Smooth muscle cell of the brain vasculature (primary cell): ENCODE results near the gene IGFLR1.

Experiments
- DNase-seq: peaks from one replicate; pipeline ENCODE4 v3.0.0-alpha.2; 2012; ENCODE audit warnings: low read depth, low spot score

Gene IGFLR1

GRCh38 chr19:35740423-35741202 is 1.6 kb downstream of the IGFLR1 start:
- peak; percentile 86 for DNase-seq

DNA sequence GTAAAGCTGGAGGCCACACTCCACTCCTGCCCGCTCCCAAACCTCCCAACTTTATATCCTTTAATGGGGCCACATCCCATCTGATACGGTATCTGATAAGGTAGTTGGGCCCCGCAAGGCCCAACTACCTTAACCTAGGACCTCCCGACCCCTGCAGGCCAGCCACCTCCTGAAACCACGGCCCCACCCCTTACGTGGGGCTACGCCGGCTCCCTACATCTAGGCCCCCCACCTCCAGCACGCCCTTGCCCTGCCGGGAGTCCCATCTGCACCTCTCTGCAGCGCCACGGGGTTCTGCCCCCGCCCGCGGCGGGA is 2.2 kb downstream of the IGFLR1 start:
- DNase-seq: no peak

DNA sequence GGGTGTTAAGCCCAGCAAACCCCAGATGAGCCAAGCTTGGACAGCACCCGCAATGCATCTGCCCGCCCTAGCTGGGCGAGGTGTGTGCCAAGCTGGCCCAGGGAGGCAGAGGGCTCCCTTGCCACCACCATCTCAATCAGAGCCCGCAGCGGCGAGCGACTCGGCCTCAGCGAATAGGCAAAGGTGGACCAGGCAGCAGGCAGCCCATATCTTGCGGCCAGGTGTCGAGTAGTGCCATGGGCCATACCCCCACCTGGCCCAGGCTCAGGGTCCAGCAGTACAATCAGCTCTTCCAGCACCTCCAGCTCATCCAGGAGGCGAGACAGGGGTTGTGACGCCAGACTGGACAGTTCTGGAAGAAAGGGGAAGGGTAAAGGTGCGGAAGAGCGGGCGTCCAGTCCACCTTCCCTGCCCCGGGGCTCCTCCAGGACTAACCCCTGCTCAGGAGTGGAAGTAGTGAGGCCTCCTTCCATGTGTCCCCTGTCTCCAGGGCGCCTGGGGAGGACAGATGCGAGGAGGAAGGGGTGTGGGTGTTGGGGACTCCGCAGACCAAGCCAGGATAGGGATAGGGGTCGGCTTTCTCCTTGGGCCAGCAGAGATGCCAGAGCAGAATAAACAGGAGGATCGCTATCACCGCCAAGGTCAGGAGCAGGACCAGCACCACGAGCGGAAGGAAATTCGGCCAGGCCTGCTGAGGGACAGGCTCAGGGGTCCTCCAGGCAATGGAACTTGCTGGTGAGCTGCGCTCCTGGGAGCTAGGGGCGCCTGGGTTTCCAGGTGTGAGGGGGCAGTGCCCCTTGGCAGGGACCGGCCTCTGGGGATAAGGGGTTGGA is 2.8 kb downstream of the IGFLR1 start:
- DNase-seq: no peak

DNA sequence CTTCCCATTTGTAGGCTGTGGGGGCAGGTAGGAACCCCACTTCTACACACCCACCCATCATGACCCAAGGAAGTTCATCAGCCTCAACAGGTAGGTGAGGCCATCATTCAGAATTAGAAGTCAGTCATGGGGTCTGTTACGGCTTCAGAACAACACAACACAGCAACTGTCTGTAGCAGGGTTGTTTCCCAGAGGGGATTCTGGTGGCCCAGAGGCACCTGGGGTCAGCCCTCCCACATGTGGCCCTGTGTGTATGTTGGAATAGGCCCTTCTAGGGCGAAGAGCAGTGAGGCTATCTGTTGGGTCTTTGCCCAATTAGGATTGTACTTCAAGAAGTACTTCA is 3.4 kb downstream of the IGFLR1 start:
- DNase-seq: no peak

- no peak for DNase-seq
Measured at GRCh38 chr19:35738021-35738886, 4.0 kb downstream of the IGFLR1 start.

- DNase-seq: no peak
Measured at GRCh38 chr19:35736913-35737886, 5.1 kb downstream of the IGFLR1 start.

GRCh38 chr19:35734889-35735288 is 7.4 kb downstream of the IGFLR1 start:
- no peak for DNase-seq

DNA sequence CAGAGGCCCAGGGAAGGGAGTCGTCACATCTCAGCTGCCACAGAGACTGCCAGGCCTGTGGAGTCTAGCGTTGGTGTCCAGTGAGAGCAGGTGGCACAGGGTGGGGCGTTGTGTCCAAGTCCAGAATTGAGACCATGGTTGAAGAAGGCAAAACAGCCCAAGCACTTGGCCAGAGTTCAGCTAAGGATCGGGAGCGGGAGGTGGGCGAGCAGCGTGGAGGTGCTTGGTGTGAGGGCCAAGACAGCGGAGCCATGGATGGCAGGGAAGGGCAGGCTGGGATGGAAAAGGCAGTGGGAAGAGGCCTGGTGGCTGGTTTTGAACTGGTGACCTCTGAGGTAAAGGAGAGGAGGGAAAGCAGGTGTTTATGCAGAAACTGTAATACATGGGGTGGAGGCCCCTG is 8.0 kb downstream of the IGFLR1 start:
- DNase-seq: no peak

- DNase-seq: no peak
Measured at GRCh38 chr19:35733180-35734125, 8.8 kb downstream of the IGFLR1 start.

- DNase-seq: no peak
Measured at GRCh38 chr19:35732540-35733179, 9.6 kb downstream of the IGFLR1 start.

DNA sequence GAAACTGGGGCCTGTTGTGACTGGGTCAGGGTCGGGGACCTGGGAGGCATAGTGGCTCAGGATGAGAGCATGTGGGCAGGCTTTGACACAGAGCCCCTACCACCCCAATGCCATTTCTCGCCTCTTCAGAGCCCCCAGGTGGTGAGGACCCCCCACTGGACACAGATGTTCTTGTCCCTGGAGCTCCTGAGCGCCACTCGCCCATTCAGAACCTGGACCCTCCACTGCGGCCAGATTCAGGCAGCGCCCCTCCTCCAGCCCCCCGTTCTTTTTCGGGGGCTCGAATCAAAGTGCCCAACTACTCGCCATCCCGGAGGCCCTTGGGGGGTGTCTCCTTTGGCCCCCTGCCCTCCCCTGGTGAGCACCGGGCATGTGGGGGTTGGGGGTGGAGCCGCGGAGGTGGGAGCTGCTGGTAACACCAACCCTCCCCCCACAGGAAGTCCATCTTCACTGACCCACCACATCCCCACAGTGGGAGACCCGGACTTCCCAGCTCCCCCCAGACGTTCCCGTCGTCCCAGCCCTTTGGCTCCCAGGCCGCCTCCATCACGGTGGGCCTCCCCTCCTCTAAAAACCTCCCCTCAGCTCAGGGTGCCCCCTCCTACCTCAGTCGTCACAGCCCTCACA is 10.4 kb downstream of the IGFLR1 start:
- no peak for DNase-seq

DNA sequence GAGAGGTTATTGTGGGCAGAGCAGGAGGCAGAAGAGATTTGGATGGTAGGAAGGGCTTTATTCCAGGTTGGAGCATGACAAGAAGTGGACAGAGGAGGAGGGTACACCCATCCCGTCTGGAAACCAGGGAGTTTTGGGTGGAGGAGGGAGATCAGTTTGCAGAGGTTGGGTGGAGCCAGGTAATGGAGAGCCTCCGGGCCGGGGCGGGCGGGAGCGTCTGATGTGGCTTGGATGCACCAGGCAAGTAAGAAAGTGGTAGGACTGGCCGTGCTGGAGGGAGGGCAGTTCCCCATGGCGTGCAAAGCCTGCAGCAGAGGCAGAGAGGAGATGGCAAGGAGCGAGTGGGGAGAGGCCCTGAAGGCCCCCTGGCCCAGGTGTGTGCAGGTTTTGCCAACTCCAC is 10.9 kb downstream of the IGFLR1 start:
- DNase-seq: no peak

DNA sequence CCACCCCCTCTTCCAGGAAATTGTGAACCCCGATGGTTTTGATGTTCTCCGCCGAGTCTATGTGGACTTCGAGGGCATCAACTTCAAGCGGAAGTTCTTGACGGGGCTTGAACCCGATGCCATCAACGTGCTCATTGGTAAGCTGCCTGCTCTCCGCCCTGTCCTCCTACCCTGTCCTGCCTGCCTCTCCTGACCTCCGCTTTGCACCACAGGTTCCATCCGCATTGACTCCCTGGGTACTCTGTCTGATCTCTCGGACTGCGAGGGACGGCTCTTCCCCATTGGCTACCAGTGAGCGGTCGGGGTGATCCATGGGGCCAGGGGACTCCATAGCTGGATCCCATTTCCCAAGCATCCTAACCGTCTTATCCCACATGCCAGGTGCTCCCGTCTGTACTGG is 11.9 kb downstream of the IGFLR1 start:
- DNase-seq: no peak

DNA sequence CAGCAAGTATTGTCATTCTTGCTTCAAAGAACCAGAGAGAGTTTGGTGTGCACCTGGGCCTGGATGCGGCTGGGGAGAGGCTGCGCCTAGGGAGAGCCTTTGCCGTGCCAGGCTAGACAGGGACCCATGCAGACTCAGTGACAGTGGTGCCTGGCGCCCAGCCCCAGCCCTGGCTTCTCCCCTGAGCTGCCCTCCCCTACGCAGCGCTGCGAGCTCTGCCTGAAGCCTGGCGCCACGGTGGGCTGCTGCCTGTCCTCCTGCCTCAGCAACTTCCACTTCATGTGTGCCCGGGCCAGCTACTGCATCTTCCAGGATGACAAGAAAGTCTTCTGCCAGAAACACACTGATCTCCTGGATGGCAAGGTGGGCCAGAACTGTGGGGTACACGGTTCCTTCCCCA is 12.5 kb downstream of the IGFLR1 start:
- no peak for DNase-seq

DNA sequence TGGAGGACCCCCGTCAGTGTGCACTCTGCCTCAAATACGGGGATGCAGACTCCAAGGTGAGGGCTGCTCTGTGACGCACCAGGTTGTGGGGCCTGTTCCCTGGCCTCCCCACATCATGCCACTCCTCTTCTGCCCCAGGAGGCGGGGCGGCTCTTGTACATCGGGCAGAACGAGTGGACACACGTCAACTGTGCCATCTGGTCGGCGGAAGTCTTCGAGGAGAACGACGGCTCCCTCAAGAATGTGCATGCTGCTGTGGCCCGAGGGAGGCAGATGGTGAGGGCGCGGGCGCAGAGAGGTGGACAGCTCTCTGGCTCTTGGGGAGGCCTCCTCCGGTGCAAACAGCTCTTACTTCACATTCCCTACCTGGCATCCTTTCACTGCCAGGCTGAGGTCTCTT is 13.2 kb downstream of the IGFLR1 start:
- no peak for DNase-seq

- DNase-seq: no peak
Measured at GRCh38 chr19:35727956-35728706, 14.1 kb downstream of the IGFLR1 start.

DNA sequence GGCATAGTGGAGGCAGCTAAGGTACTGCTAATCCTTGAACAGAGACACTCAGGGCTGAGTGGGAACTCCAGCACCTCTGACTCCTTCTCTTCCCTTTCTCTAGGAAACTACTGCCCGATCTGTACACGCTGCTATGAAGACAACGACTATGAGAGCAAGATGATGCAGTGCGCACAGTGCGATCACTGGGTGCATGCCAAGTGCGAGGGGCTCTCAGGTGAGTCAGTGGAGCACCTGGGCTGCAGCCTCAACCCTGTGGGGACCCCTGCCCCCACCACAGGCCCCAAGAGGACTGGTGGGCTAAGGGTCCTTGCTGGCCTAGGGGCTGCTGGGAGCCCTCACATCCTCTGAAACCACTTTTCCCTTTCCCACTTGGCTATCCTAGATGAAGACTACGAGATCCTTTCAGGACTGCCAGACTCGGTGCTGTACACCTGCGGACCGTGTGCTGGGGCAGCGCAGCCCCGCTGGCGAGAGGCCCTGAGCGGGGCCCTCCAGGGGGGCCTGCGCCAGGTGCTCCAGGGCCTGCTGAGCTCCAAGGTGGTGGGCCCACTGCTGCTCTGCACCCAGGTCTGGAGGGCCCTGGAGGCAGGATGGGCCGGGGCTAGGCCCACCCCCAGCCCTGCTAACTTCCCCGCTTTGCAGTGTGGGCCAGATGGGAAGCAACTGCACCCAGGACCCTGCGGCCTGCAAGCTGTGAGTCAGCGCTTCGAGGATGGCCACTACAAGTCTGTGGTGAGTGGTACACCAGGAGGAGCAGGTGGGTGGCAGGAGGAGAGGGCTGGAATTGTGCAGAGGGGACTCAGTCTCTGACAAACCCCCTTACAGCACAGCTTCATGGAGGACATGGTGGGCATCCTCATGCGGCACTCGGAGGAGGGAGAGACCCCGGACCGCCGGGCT is 14.9 kb downstream of the IGFLR1 start:
- no peak for DNase-seq
